BE2C (cell line): Measurements from ENCODE around the gene REEP1.

Source experiments
- DNase-seq: peaks from one replicate; pipeline ENCODE4 v3.0.0-alpha.2; 2020
- H3K27me3 ChIP-seq: fragments of 250-450 bp; sonication (Bioruptor Pico); 2 replicates; pipeline ENCODE4 v1.5.1; 2020; ENCODE audit warnings: mild to moderate bottlenecking
- H3K36me3 ChIP-seq: fragments of 250-450 bp; sonication (Bioruptor Pico); 2 replicates; pipeline ENCODE4 v1.5.1; 2020; ENCODE audit warnings: mild to moderate bottlenecking
- H3K4me1 ChIP-seq: fragments of 250-450 bp; sonication (Bioruptor Pico); 2 replicates; pipeline ENCODE4 v1.5.1; 2020
- H3K4me3 ChIP-seq: 2 replicates; pipeline ENCODE4 v1.5.1; 2011; ENCODE audit warnings: low read depth, low read length
- H3K9me3 ChIP-seq: fragments of 250-450 bp; sonication (Bioruptor Pico); 2 replicates; pipeline ENCODE4 v1.5.1; 2020
- TF ChIP-seq, protein P1 (sequence below): IDR thresholded peaks from 2 replicates; pipeline ENCODE4 v1.5.1; 2012; ENCODE audit warnings: mild to moderate bottlenecking, low read depth, low read length

REEP1 gene

DNA sequence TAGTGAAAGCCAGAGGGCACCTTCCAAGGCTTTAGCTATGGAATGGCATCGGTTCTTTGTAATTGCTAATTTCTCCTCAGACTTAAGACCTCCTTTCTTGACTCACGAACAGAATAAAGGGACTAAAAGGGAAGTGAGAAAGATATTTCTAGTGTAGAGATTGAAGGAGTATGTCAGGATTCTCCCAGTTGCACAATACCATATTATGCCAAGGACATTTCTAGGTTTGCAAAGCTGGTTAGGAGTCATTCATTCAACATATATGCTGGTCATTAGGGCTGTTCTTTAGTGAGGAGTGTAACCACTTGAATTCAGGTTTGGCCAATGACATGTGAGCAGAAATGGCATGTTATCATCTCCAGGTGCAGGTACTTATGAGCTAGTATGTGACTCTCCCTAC is 7.4 kb downstream of the REEP1 start:
- TF ChIP-seq, protein P1, sequence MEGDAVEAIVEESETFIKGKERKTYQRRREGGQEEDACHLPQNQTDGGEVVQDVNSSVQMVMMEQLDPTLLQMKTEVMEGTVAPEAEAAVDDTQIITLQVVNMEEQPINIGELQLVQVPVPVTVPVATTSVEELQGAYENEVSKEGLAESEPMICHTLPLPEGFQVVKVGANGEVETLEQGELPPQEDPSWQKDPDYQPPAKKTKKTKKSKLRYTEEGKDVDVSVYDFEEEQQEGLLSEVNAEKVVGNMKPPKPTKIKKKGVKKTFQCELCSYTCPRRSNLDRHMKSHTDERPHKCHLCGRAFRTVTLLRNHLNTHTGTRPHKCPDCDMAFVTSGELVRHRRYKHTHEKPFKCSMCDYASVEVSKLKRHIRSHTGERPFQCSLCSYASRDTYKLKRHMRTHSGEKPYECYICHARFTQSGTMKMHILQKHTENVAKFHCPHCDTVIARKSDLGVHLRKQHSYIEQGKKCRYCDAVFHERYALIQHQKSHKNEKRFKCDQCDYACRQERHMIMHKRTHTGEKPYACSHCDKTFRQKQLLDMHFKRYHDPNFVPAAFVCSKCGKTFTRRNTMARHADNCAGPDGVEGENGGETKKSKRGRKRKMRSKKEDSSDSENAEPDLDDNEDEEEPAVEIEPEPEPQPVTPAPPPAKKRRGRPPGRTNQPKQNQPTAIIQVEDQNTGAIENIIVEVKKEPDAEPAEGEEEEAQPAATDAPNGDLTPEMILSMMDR = no peak
- DNase-seq = no peak
- no peaks in the 10 kb centered on the region for H3K27me3 ChIP-seq

GRCh38 chr2:86323273-86324021 is 14.0 kb downstream of the REEP1 start:
- Histone ChIP-seq H3K9me3 (no peaks in the 10 kb centered on the region), H3K36me3 (no peaks in the 10 kb centered on the region), H3K4me1 (no peaks in the 10 kb centered on the region), H3K27me3 (no peaks in the 10 kb centered on the region), H3K4me3 (no peak overlapping the region)
- DNase-seq = no peak
- TF ChIP-seq, protein P1 = no peak

More for the DNA sequence above, 7.4 kb downstream of the REEP1 start:
- Histone ChIP-seq H3K9me3 (no peaks in the 10 kb centered on the region), H3K4me3 (no peak overlapping the region), H3K4me1 (no peaks in the 10 kb centered on the region), H3K36me3 (no peaks in the 10 kb centered on the region)

- H3K9me3 ChIP-seq = no peaks in the 10 kb centered on the region
- TF ChIP-seq, protein P1 = no peak
- DNase-seq = no peak
- no peaks in the 10 kb centered on the region for H3K36me3 ChIP-seq
- no peak overlapping the region for H3K4me3 ChIP-seq
- H3K27me3 ChIP-seq = no peaks in the 10 kb centered on the region
- no peaks in the 10 kb centered on the region for H3K4me1 ChIP-seq
Observed at GRCh38 chr2:86319700-86320580, 17.5 kb downstream of the REEP1 start.

GRCh38 chr2:86315084-86315483 is 22.3 kb downstream of the REEP1 start:
- H3K9me3 ChIP-seq = no peaks in the 10 kb centered on the region
- H3K4me1 ChIP-seq = no peaks in the 10 kb centered on the region
- H3K36me3 ChIP-seq = no peaks in the 10 kb centered on the region
- TF ChIP-seq, protein P1 = no peak
- H3K27me3 ChIP-seq = no peaks in the 10 kb centered on the region
- H3K4me3 ChIP-seq = no peak overlapping the region
- DNase-seq = no peak

DNA sequence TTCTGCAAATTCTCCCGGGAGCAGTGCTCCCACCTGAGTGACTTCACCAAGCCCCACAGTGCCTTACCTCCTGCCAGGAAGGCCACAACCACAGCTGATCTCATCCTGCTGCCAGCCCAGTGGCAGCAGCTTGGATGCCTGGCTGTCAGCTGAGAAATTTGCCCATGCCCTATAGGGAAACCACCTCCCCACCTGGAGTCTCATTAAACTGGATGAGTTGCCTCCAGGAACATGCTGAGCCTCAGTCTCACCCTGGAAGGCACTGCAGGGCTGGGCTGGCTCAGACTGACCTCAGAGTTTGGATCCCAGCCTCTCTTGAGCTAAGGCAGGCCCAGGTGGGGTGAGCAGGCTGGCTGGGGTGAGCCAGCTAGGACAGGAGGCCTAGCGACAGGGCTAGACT is 23.3 kb downstream of the REEP1 start:
- no peak overlapping the region for H3K4me3 ChIP-seq
- TF ChIP-seq, protein P1 = no peak
- no peaks in the 10 kb centered on the region for H3K36me3 ChIP-seq
- no peaks in the 10 kb centered on the region for H3K9me3 ChIP-seq
- no peaks in the 10 kb centered on the region for H3K4me1 ChIP-seq
- H3K27me3 ChIP-seq = no peaks in the 10 kb centered on the region
- DNase-seq = no peak

DNA sequence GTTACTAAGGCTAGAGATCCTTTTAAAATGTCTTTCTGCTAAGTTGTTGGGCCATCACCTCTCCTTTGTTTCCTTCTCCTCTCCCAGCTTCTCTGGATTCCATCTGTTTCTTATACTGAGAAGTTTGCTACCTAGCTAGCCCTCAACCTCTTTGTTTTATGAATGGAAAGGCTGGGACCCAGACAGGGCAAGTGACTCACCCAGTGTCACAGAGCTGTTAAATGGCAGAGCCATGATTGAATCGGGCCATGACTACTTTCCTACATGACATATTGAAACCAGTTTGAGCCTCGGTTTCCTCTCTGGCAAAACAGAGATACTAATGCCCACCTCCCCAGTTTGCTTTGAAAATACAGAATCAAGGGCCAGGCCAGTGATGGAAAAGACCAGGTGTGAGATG is 24.1 kb downstream of the REEP1 start:
- Histone ChIP-seq H3K4me1 (no peaks in the 10 kb centered on the region), H3K4me3 (no peak overlapping the region), H3K9me3 (no peaks in the 10 kb centered on the region), H3K27me3 (no peaks in the 10 kb centered on the region), H3K36me3 (no peaks in the 10 kb centered on the region)
- TF ChIP-seq, protein P1 = no peak
- DNase-seq = no peak
